Right atrium auricular region (tissue), 2 donors: ENCODE data around the gene RUNX2. TPM values are rescaled to one million over a fixed set of nuclear protein-coding genes. Genes with fewer than 3 reads are reported as not detected.

Source experiments
- DNase-seq: peaks from one replicate; pipeline ENCODE4 v3.0.0-alpha.2; 2019; ENCODE audit warnings: low spot score
- H3K27ac ChIP-seq, 2 donors: fragments of 200-600 bp; sonication (generic); 1 replicate in 1 of 2; 2 replicates in 1 of 2; pipeline ENCODE4 v1.5.1; 2016 to 2019
- H3K27me3 ChIP-seq, 2 donors: fragments of 200-600 bp; sonication (generic); one replicate each; pipeline versions ENCODE4 v1.5.1 to v1.6.0; 2017 to 2019
- H3K36me3 ChIP-seq: fragments of 200-600 bp; sonication (generic); one replicate; pipeline ENCODE4 v1.5.1; 2016
- H3K4me1 ChIP-seq, 2 donors: fragments of 200-600 bp; sonication (generic); one replicate each; pipeline versions ENCODE4 v1.5.1 to v1.6.0; 2017 to 2019
- H3K4me3 ChIP-seq, 2 donors: fragments of 200-600 bp; sonication (generic); 1 replicate in 1 of 2; 2 replicates in 1 of 2; pipeline ENCODE4 v1.5.1; 2017 to 2019; ENCODE audit warnings: mild to moderate bottlenecking in 1 of 2, moderate library complexity in 1 of 2
- H3K9me3 ChIP-seq, 2 donors: fragments of 200-600 bp; sonication (generic); one replicate each; pipeline ENCODE4 v1.5.1; 2019
- CTCF ChIP-seq, 2 donors: fragments of 200-600 bp; sonication (generic); IDR thresholded peaks; one replicate each; pipeline ENCODE4 v1.5.1; 2019; ENCODE audit warnings: antibody characterized with exemption in 2 of 2
- total RNA-seq, 2 donors: library from RNA; depleted of rRNA; stranded (reverse); fragments of >200 nt; gene quantifications; one replicate each; pipeline ENCODE4 v1.1.0, GENCODE V29; 2016

RUNX2 gene
- total RNA-seq, 2 donors from 2014 or later = 0.55 to 0.85 TPM

- no peaks in the 10 kb centered on the region for H3K27me3 ChIP-seq
- no peak overlapping the region for H3K4me3 ChIP-seq
- no peak for DNase-seq
- H3K4me1 ChIP-seq = no peaks in the 10 kb centered on the region
- no peak for TF ChIP-seq CTCF (IDR thresholded peaks at IDR 0.05)
- H3K36me3 ChIP-seq = no peaks in the 10 kb centered on the region
- no peaks in the 10 kb centered on the region for H3K9me3 ChIP-seq
- H3K27ac ChIP-seq = no peak overlapping the region
These were observed 155.4 kb downstream of the RUNX2 start for GRCh38 chr6:45483501-45483900.

GRCh38 chr6:45486736-45487135 is 158.6 kb downstream of the RUNX2 start:
- Histone ChIP-seq H3K27me3 (no peaks in the 10 kb centered on the region), H3K27ac (no peak overlapping the region), H3K9me3 (no peaks in the 10 kb centered on the region), H3K4me1 (no peaks in the 10 kb centered on the region), H3K36me3 (no peaks in the 10 kb centered on the region), H3K4me3 (no peak overlapping the region)
- DNase-seq = no peak
- no peak for TF ChIP-seq CTCF (IDR thresholded peaks at IDR 0.05)

GRCh38 chr6:45487645-45488044 is 159.5 kb downstream of the RUNX2 start:
- no peaks in the 10 kb centered on the region for H3K27me3 ChIP-seq
- DNase-seq = no peak
- no peak overlapping the region for H3K27ac ChIP-seq
- no peaks in the 10 kb centered on the region for H3K4me1 ChIP-seq
- TF ChIP-seq CTCF (IDR thresholded peaks at IDR 0.05) = no peak
- no peaks in the 10 kb centered on the region for H3K9me3 ChIP-seq
- H3K4me3 ChIP-seq = no peak overlapping the region
- no peaks in the 10 kb centered on the region for H3K36me3 ChIP-seq

GRCh38 chr6:45488269-45488668 is 160.1 kb downstream of the RUNX2 start:
- Histone ChIP-seq H3K27me3 (no peaks in the 10 kb centered on the region), H3K9me3 (no peaks in the 10 kb centered on the region), H3K27ac (no peak overlapping the region), H3K4me3 (no peak overlapping the region), H3K4me1 (no peaks in the 10 kb centered on the region), H3K36me3 (no peaks in the 10 kb centered on the region)
- no peak for TF ChIP-seq CTCF (IDR thresholded peaks at IDR 0.05)
- DNase-seq = no peak

GRCh38 chr6:45488889-45489288 is 160.8 kb downstream of the RUNX2 start:
- Histone ChIP-seq H3K27ac (no peak overlapping the region), H3K27me3 (no peaks in the 10 kb centered on the region), H3K4me3 (no peak overlapping the region), H3K36me3 (no peaks in the 10 kb centered on the region), H3K9me3 (no peaks in the 10 kb centered on the region), H3K4me1 (no peaks in the 10 kb centered on the region)
- DNase-seq = no peak
- no peak for TF ChIP-seq CTCF (IDR thresholded peaks at IDR 0.05)

- no peak for TF ChIP-seq CTCF (IDR thresholded peaks at IDR 0.05)
- Histone ChIP-seq H3K27ac (no peak overlapping the region), H3K4me1 (no peaks in the 10 kb centered on the region), H3K36me3 (no peaks in the 10 kb centered on the region), H3K9me3 (no peaks in the 10 kb centered on the region), H3K27me3 (no peaks in the 10 kb centered on the region), H3K4me3 (no peak overlapping the region)
- no peak for DNase-seq
These were observed 163.1 kb downstream of the RUNX2 start for GRCh38 chr6:45491048-45491735.
